ENCODE results near the gene PALLD.

Gene PALLD

DNA sequence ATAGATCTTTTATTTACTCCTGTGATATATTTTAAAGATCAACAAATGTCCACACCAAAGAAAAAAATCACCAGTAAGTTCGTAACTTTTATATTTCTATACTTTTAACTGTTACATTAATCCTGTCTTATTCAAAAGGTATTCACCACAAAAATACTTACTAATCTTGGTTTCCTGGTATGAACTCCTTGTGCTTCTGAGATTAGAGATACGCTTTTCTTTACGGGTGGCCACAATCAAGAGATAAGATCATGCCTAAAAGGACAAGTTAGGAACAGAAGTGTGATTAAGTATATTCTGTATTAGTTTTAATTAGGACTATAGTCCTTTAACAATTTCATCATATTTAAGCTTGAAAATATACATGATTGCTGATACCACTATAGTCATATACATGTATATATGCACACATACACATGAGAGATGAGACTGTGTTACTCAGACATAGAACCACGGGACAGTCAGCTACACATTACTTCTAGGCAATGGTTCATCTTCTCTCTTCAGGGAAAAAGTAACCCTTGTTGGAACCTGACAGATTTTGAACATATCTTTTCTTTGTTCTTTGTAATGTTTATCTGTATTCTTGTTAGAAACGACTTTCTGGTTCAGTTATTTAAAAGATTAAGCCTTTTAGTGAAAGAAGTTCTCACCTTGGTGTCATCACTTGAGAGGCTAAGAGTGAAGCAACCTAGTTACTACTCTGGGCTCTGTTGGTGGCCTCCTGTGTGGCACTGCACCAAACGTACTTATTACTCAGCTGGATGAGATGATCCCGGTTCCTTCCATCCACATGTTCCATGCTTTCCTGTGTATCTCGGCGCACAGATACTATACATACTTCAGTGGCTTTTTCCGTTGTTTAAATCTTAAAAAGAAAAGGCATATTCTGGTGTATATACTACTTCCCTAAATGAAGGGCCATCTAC lies 367.1 kb downstream of the PALLD start:
- DNase-seq, result no peak

DNA sequence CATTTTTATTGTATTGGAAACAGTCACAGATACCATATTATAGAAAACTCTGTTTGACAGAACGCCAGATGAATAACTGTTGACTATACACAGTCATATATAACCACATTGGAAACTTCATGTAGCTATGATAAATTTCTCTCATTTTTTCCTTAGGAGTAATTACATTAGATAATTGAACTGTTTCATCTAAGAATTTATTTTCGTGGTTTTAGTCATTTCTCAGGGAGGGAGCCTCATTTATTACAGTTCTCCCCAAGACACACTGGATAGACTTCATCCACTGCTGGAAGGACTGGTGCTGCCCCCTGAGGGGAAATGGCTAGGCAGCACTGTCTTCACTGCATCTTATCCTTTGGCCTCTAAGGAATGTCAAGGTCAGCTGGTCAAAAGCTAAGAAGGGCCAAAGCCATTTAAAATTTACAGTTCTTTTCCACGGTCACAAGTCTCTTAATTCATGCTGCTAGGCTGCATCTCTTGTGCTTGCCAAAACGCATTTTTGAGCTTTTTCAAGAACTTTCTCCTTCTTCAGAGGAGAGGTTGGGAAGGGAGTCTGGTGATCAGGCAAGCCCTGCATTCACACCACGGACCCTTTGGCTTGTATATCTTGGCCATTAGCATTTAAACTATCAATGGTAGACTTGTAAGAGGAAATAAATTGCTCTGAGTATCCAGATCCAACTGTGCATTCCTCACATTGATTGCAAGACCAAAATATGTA lies 368.1 kb downstream of the PALLD start:
- no peak for DNase-seq

DNA sequence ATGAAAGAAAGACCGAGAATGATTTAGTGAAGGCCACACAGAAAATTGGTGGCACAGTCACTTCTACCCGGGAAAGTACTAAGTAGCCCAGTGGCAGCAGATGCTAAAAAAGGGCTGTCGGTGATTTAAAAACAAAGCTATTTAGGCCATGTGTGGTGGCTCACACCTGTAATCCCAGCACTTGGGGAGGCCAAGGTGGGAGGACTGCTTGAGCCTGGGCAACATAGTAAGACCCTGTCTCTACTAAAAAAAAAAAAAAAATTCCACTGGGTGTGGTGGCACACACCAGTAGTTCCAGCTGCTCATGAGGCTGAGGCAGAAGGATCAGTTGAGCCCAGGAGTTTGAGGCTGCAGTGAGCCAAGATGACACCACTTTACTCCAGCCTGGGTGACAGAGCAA lies 369.0 kb downstream of the PALLD start:
- no peak for DNase-seq

DNA sequence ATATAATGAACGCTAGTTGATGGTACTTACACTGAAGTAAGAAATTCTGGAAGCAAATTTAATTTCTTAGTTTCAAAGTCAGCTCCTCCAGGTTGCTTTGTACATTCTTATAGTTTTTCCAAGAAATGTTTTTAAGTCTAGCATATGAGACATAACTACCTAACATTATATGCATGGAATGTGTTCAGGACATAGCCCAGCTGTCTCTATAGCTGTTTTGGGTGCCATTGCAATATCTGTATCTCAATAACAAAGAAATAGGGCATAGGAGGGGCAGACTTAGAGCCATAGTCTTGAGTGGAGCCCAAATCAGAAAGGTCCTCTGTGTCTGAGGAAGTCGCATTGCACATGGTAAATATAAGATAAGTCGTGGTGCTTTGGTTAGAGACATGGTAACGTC lies 369.8 kb downstream of the PALLD start:
- no peak for DNase-seq

DNA sequence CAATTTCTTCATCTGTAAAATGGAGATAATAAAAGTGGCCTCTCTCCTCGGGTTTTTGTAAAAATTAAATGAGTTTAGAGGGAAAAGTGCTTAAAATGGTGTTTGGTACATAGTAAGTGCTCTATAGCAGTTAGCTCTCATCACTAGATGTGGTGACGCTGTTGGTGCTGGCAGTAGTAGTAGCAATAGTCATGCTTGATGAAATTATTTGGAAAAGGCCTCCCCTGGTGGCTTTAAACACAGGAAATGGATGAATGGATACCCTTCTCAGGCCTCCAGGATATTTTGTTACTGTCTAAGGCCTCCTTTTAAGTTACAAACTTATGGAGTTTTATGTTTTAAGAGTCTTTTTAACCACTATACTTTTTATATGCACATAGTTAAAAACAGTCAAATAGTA lies 370.3 kb downstream of the PALLD start:
- no peak for DNase-seq

DNA sequence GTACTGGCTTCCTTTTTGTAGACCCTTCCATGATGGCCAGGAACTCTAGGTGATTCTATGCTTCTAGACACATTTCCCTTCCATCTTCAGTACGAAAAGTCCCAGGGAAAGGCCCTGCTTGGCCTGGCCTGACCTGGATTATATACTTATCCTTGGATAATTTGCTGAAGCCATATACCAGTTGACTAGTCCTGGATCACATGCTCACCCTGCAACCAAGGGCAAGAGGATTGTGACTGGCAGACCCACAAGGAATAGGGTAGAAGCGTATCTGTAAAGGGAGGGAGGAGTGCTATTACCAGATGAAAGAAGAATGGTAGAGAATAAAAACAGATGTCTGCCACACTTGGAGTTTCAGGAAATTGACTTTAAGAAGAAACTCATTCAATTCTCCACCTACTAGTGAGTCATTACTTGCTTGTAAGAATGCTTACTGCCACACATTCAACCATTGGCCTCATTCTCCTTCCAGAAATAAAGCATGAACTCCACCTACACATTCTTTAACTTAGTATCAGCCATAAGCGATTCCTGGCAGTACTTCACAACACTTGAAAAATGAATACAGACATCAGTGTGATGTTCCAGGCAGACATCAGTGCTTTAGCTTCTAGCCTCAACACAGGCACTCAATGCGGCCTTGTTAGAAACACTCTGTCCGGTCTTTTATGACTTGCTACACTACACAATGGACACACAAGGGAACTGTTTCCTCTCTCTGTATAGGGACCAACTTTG lies 371.4 kb downstream of the PALLD start:
- no peak for DNase-seq

DNA sequence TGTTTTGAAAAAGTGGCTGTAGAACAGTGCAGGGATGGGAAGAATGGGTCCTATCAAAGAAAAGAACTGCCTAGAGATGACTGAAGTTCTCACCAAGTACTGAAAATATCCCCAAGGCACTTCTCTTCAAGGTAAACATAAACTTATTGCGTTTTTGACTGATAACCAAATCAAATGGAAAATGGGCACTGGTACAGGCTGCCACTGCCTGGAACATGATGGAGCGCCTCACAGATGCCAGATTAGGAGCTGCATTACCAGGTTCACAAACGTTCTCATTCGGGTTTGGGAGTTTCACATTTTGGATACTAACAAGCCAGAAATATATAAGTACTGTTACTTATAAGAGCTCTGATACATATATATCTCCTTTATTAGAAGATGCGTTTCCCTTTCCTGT lies 371.9 kb downstream of the PALLD start:
- no peak for DNase-seq

DNA sequence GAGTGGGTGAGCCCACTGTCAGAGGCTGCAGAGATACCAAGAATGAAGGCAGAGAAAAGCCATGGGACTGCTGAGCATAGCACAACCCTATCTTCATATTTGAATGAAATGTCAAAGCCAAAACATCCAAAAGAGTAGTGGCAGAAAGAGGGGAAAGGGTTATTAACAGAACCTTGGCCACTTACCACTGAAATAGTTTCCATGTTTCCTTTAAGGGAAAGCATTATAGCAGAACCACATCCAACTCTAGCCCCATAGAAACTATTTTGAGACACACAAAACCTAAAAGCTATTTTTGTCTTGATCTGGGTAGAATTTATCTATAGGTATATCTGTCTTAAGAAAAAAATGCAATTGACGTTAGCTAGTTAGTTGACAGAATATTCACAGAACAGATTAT lies 373.2 kb downstream of the PALLD start:
- DNase-seq, result no peak

DNA sequence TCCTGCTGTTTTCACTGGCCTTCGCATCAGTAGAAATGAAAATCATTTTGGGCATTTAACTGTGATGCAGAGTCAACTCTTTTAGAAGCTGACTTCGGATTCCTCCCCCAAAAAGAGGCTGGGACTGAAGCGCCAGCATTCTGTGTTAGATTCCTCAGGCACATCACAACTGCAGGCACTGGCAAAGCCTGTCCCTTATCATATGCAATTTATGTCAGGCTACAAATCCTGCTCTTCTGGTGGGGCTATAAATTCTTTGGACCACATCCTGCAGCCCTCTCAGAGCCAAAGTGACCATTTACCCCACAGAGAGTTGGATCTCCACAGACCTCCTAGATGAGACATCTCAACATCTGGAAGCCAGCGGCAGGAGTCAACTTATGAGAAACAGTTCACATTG lies 374.8 kb downstream of the PALLD start:
- DNase-seq, result no peak

DNA sequence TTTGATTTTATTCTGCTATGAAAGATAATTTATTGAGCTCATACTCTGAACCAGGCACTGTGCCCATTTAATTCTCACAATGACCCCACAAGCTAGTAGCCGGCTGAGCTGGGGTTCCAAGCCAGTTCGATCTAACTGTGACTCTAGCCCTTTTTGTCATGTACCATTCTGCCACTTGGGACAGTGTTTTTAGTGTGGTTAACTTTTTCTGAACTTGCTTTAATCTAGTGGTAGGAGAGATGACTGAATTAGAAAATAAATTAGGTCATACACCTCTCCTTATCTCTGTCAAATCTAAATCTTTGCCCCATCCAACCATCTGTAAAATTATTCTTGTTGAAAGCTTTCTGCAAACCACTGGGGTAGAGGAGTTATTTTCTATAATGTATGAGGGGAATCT lies 377.2 kb downstream of the PALLD start:
- DNase-seq, result no peak

DNA sequence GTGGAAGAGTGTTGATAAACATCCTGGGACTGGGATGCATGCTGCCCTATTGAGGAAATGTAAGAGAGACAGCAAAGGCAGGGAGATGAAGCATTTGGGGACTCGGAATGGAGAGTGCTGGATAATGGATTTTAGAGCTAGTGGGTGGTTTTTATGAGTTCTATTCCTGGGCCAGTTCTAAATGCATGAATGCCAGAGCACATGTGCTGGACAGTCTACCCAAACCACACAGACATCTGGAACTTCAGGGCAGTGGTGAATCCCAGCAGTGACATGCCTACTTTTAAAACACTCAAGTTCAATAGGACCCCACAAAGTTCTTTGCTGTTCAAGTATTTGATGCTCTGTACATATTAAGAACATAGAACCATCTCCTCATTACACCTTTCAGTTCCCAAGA lies 379.3 kb downstream of the PALLD start:
- no peak for DNase-seq

DNA sequence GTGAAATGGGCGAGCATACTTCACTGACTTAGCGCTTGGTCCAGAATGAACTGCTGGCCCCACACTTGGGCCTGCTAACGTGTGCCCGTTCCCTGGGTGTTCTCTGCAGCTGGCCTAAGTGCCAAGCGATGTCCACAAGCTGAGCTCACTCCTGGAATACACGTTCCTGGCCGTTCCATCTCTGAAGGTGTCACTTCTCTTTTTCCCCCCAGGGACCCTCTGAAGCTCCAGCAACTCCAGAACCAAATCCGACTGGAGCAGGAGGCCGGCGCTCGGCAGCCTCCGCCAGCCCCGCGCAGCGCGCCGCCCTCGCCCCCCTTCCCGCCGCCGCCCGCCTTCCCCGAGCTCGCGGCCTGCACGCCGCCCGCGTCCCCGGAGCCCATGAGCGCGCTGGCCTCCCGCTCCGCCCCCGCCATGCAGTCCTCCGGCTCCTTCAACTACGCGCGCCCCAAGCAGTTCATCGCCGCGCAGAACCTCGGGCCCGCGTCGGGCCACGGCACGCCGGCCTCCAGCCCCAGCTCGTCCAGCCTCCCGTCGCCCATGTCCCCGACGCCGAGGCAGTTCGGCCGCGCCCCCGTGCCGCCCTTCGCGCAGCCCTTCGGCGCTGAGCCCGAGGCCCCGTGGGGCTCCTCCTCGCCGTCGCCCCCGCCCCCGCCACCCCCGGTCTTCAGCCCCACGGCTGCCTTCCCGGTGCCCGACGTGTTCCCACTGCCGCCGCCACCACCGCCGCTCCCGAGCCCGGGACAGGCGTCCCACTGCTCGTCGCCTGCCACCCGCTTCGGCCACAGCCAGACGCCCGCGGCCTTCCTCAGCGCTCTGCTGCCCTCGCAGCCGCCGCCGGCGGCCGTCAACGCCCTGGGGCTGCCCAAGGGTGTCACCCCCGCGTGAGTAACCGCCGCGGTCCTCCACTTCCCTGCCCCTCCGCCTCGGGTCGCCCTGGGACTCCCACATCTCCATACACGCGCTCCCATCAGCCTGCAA lies 380.9 kb downstream of the PALLD start:
- DNase-seq, result peak; percentile 21

DNA sequence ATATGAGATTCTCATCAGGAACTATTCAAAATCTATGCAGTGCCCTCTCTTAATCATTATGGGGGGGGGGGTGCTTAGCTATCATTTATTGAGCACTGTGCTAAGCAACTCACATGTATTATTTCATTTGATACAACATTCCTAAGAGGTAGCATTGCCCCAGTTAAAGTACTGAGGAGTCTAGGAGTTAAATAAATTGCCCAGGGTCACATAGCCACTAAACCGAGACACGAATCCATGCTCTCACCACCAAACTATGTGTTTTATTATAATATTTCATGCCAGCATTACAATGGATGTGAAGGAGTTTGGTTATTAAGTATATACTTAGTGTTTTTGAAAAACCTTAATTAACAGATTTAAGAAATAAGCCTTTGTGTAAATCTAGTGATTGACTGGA lies 381.8 kb downstream of the PALLD start:
- no peak for DNase-seq

DNA sequence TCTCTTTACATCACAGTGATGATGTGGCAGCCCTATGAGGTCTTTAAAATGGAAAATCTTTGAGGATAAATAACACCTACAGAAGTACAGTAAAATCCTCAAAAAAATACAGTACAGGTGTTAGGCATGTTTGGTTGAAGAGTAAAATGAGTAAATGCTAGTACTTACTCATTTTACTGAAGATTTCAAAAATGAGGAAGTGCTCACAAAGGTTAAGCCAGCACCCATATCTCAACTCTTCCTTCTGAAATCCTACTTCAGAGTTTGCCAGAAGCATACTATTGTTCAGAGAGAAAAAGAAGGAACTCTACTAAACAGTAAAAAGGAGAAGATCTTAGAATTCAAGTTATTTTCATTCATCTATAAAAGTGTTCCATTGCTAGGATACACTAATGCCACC lies 382.3 kb downstream of the PALLD start:
- no peak for DNase-seq

DNA sequence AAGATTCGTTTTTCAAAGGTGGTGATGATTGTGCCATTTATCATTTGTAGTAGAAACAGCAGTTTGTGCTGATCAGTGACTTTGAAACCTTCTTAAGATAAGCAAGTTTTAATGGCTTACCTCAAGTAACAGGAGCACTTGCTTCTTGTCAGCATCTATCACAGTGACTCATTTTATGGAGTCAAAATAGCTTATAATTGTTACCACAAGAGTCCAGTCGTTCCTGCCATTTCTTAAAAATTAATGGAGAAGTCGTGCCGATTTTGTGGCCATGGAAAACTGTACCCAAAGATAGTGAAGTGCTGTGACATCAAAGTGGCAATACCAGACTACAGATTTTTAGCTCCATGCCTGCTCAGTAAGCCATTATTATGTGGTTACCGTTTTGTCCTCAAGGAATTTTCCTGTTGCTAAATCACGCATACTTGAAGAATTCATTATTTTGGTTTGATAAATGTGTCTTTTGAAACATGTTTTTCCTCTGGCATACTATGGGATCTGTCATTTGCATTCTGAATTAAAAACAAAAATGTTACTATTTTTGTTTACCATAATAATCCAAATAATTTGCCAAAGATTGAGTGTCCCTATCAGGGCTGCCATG lies 383.3 kb downstream of the PALLD start:
- no peak for DNase-seq

DNA sequence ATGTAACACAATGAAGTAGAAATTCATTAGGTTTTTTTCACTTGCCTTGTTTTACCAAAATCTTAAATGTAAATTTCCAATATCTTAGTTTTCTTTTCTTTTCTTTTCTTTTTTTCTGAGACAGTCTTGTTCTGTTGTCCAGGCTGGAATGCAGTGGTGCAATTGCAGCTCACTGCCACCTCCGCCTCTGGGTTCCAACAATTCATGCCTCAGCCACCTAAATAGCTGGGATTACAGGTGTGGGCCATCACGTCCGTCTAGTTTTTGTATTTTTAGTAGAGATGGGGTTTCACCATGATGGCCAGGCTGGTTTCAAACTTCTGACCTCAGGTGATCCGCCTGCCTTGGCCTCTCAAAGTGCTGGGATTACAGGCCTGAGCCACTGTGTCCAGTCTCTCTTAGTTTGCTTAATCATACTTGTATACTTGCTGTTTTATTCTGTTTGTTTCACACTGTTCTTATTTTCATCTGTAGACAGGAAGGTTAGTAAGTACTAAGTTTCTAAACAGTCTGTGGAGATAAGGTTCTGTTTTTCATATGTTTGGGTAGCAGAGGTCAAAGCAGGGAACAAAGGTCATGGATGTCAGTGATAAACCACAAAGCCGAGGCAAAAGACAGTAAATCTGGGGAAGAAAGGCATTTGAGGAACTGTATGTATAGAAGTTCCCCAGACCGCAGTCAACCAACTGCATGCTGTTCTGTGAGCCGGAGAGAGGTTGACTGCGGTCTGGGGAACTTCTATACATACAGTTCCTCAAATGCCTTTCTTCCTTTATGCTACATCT lies 384.2 kb downstream of the PALLD start:
- DNase-seq, result no peak

DNA sequence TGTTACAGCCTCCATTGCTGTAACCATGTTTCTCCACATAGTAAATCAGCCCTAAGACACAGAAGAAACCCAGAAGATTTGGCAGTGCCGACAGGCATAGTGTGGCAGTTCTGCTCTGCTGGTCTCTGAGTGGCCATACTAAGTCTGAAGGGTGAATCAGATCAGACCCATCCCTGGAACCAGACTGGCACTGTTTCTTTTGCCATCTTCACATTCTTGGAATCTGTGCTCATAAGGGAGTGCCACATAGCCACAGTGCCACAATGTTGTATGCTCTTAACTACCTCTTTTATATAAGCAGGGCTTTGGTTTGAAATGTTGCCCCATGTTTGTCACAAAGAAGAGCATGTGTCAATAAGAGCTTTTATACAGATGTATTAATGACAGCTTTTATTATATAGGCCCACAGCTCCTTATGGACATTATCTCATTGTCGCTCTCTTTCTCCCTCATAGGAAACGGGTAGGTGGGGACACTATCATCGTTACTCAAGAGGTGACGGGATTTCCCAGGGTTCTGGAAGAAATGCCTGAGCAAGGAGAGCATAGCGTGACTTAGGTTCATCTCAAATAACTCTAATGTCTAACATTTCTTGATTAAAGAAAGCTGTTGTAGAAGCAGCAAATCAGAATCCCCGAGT lies 385.0 kb downstream of the PALLD start:
- no peak for DNase-seq

DNA sequence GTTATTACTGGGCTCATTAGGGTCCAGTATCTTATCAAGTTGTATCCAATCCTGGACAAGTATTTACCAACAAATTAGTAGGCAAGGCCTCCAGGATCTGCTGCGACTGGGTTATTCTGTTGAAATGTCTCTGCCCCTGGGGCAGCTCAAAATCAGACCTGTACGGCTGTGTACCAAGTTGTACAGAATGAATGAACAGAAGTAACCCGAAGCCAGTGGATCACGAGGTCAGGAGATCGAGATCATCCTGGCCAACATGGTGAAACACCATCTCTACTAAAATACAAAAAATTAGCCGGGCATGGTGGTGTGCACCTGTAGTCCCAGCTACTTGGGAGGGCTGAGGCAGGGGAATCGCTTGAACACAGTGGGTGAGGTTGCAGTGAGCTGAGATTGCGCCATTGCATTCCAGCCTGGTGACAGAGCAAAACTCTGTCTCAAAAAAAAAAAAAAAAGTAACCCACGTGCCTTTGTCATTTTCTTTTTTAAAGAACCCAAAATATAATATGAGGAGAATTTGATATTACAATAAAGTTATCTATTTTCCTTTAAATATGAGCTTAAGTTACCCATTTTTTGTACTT lies 385.9 kb downstream of the PALLD start:
- DNase-seq, result no peak

DNA sequence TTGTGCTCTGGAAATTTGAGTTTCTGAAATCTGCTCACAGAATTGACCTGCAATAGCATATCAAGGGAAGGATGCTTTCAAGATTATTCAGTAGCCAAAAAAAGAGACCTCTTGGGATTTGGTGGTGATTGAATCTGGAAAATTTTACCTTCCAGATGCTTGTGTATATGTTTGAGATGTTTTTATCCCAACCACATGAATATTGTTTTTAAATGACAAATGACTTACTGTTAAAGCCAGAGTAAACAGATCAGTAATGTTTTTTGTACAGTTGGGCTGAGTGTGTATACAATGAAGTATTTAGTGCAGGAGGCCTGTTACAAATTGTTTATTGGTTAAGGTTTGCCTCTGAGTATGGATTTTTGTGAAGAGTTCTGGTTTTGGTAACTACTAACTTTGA lies 386.7 kb downstream of the PALLD start:
- DNase-seq, result no peak

Measured in CD4-positive, alpha-beta T cell treated with Interleukin-6 for 4 hours (primary cell).